Measurements from ENCODE around the gene GPC6.

- TF ChIP-seq CTCF (IDR thresholded peaks at IDR 0.05; ENCODE audit: low read length) (no peak), EZH2 (IDR thresholded peaks at IDR 0.05; ENCODE audit: borderline replicate concordance, low read length) (no peak)
Observed at GRCh38 chr13:93660391-93661063, 433.9 kb downstream of the GPC6 start.

Data from OCI-LY1 (cell line).